Measurements from ENCODE around the gene NTMT1.

Gene NTMT1

DNA sequence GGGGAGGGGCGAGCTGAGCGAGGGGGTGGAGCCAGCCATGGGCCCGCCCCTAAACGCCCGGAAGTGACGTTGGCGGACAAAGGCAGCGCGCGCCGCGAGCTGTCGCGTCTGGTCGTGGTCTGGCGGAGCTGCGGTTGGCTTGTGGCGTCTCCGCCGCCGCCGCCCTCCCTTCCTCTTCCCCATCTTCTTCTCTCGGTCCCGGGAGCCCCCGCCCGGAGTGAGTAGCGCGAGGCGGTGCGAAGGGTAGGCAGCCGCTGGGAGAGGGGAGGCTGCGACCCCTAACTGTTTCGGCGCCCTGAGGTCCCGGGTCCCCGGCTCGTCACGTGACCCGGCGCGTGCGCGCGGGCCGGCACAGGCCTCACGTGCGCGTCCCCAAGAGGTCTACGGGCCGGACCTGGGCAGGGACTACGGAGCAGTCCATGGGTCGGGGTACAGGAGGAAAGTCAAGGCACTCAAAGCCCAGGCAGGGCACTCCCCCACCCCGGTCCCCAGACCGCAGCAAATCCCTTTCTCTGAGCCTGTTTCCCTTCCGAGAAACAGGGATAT, at the start of gene NTMT1:
TSS of gene NTMT1 (plus strand) at position 85 of the 546 bp plus-strand sequence. CDS start 6,541 bp downstream, outside the sequence.
- peaks cover 64% of the 10 kb centered on the region for H3K4me1 Mint-ChIP-seq
- peaks cover 13% of the 10 kb centered on the region for H3K27me3 Mint-ChIP-seq
- peak within 1 kb of the TSS; percentile 93 for H3K4me3 Mint-ChIP-seq
- peak within 1 kb of the TSS; percentile 89 for H3K27ac Mint-ChIP-seq
- peak; percentile 66 for ATAC-seq
- H3K9me3 Mint-ChIP-seq, result no peaks in the 10 kb centered on the region
- peak; percentile 93 for DNase-seq
- peaks cover 25% of the 10 kb centered on the region for H3K36me3 Mint-ChIP-seq (ENCODE audit: low read depth)

- peaks cover 6% of the 10 kb centered on the region for H3K9me3 Mint-ChIP-seq
- no peaks in the 10 kb centered on the region for H3K36me3 Mint-ChIP-seq (ENCODE audit: low read depth)
- H3K27me3 Mint-ChIP-seq, result peaks cover 3% of the 10 kb centered on the region
- H3K27ac Mint-ChIP-seq, result no peak overlapping the region
- no peak for ATAC-seq
- no peak for DNase-seq
- no peak overlapping the region for H3K4me3 Mint-ChIP-seq
- peaks cover 20% of the 10 kb centered on the region for H3K4me1 Mint-ChIP-seq
Observed at GRCh38 chr9:129576546-129577543, 49.1 kb upstream of the NTMT1 start.

DNA sequence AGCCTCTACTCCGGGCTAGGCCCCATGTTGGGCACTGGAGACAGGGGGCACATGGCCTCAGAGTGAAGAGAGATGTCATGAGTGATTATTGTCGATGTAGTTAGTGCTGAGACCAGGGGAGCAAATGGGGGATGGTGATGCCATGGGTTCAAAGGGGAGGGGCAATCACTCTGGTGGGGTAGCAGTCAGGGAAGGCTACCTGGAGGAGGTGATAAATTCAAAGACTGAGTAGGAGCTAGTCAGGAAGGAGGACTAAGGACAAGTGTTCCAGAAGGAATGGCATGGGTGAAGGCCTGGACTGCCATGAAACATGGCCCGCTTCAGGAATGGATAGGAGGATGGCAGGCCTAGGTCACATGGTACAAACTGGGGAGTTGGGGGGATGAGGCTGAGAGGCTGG, 46.7 kb upstream of the NTMT1 start:
- DNase-seq, result no peak
- Mint-ChIP-seq H3K4me3 (no peak overlapping the region), H3K36me3 (ENCODE audit: low read depth) (no peaks in the 10 kb centered on the region), H3K9me3 (no peaks in the 10 kb centered on the region), H3K4me1 (peaks cover 45% of the 10 kb centered on the region), H3K27me3 (peaks cover 3% of the 10 kb centered on the region), H3K27ac (no peak overlapping the region)
- no peak for ATAC-seq

DNA sequence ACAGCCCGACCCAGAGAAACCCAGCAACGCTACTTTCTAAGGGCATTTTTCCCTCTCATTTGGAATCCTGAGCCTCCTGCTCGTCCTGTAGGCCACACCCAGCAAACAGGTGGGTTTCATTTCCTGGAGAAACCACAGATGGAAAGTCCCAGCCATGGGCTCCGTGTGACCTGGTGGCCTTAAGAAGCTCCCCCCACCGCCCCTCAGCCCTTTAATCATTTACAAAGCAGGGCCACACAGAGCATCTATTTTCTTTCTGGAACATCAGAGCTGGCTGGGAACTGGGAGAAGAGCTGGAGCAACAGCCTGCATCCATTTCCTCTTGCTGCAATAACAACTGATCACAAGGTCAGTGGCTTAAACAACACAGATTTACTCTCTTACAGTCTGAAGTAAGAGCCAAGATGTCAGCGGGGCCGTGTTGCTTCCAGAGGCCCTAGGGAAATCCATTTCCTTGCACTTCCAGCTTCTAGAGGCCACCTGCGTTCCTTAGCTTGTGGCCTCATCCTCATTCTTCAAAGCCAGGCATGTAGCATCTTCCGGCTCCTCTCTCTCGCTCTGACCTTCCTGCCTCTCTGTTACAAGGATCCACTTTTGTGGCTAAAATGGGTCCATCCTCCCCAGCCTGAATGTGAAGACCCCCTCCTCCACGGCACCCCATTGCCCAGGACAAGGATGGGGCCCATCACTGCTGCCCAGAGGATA, 45.6 kb upstream of the NTMT1 start:
- Mint-ChIP-seq H3K36me3 (ENCODE audit: low read depth) (no peaks in the 10 kb centered on the region), H3K4me1 (peaks cover 48% of the 10 kb centered on the region), H3K4me3 (peak overlapping the region; percentile 41), H3K27ac (peak overlapping the region; percentile 33), H3K27me3 (peaks cover 3% of the 10 kb centered on the region), H3K9me3 (no peaks in the 10 kb centered on the region)
- DNase-seq (peak; percentile 56), ATAC-seq (peak; percentile 16)

- DNase-seq (no peak), ATAC-seq (no peak)
- no peaks in the 10 kb centered on the region for H3K9me3 Mint-ChIP-seq
- peaks cover 48% of the 10 kb centered on the region for H3K4me1 Mint-ChIP-seq
- H3K4me3 Mint-ChIP-seq, result no peak overlapping the region
- H3K36me3 Mint-ChIP-seq (ENCODE audit: low read depth), result no peaks in the 10 kb centered on the region
- no peak overlapping the region for H3K27ac Mint-ChIP-seq
- H3K27me3 Mint-ChIP-seq, result no peaks in the 10 kb centered on the region
Observed at GRCh38 chr9:129581505-129582189, 44.3 kb upstream of the NTMT1 start.

- no peaks in the 10 kb centered on the region for H3K36me3 Mint-ChIP-seq (ENCODE audit: low read depth)
- H3K4me1 Mint-ChIP-seq, result peaks cover 48% of the 10 kb centered on the region
- H3K9me3 Mint-ChIP-seq, result no peaks in the 10 kb centered on the region
- peak; percentile 39 for DNase-seq
- peak; percentile 83 for ATAC-seq
- peak overlapping the region; percentile 69 for H3K27ac Mint-ChIP-seq
- H3K27me3 Mint-ChIP-seq, result peaks cover 4% of the 10 kb centered on the region
- peak overlapping the region; percentile 29 for H3K4me3 Mint-ChIP-seq
Observed at GRCh38 chr9:129582855-129583254, 43.1 kb upstream of the NTMT1 start.

- Mint-ChIP-seq H3K4me3 (peak overlapping the region; percentile 29), H3K9me3 (no peaks in the 10 kb centered on the region), H3K4me1 (peaks cover 48% of the 10 kb centered on the region), H3K27ac (peak overlapping the region; percentile 69), H3K36me3 (ENCODE audit: low read depth) (no peaks in the 10 kb centered on the region), H3K27me3 (peaks cover 4% of the 10 kb centered on the region)
- ATAC-seq (peak; percentile 22), DNase-seq (no peak)
Observed at GRCh38 chr9:129583308-129584038, 42.5 kb upstream of the NTMT1 start.

GRCh38 chr9:129584136-129584535, 41.8 kb upstream of the NTMT1 start:
- peaks cover 48% of the 10 kb centered on the region for H3K4me1 Mint-ChIP-seq
- no peak overlapping the region for H3K4me3 Mint-ChIP-seq
- peaks cover 4% of the 10 kb centered on the region for H3K27me3 Mint-ChIP-seq
- no peaks in the 10 kb centered on the region for H3K9me3 Mint-ChIP-seq
- H3K27ac Mint-ChIP-seq, result no peak overlapping the region
- DNase-seq (peak; percentile 55), ATAC-seq (peak; percentile 44)
- no peaks in the 10 kb centered on the region for H3K36me3 Mint-ChIP-seq (ENCODE audit: low read depth)

DNA sequence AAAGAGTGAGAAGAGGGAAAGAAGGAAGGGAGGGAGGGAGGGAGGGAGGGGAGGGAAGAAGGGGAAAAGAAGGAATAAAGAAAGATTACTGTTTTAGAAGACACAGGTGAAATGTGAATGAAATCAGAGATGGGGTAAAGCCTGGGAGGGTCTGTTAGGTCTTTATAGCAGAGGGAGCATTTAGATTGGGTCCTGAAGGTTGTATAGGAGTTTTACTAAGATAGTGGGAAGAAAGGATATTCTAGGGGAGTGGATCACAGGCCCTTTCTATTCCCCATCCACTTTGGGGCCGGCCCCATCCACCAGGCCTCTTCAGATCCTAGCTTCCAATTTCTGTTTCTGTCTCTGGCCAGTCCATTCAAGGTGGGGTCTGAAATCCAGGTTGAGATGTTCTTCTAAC, 40.6 kb upstream of the NTMT1 start:
- H3K36me3 Mint-ChIP-seq (ENCODE audit: low read depth), result no peaks in the 10 kb centered on the region
- no peak overlapping the region for H3K4me3 Mint-ChIP-seq
- peaks cover 35% of the 10 kb centered on the region for H3K4me1 Mint-ChIP-seq
- no peaks in the 10 kb centered on the region for H3K9me3 Mint-ChIP-seq
- H3K27me3 Mint-ChIP-seq, result peaks cover 8% of the 10 kb centered on the region
- ATAC-seq, result no peak
- no peak overlapping the region for H3K27ac Mint-ChIP-seq
- DNase-seq, result no peak

DNA sequence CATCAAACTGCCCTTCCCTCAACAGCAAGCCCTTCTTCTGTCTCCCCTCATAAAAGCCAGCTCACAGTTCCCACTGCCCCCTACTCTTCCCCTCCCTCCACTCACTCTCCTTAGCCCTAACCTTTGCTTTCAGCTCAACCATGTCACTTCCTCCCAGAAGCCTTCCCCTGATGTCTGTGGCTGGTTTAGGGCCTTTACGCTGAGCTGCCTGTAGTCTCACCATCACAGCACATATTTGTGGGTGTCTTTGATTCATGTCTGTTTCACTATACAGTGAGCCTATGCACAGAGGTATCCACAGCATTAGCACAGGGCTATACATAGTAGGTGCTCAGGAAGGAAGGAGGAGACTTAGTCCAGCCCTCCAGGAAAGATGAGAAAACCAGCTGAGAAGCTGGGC, 39.7 kb upstream of the NTMT1 start:
- peaks cover 30% of the 10 kb centered on the region for H3K4me1 Mint-ChIP-seq
- peaks cover 8% of the 10 kb centered on the region for H3K27me3 Mint-ChIP-seq
- H3K4me3 Mint-ChIP-seq, result no peak overlapping the region
- no peaks in the 10 kb centered on the region for H3K9me3 Mint-ChIP-seq
- DNase-seq (no peak), ATAC-seq (no peak)
- H3K36me3 Mint-ChIP-seq (ENCODE audit: low read depth), result no peaks in the 10 kb centered on the region
- H3K27ac Mint-ChIP-seq, result no peak overlapping the region

- Mint-ChIP-seq H3K4me1 (peaks cover 30% of the 10 kb centered on the region), H3K36me3 (ENCODE audit: low read depth) (no peaks in the 10 kb centered on the region), H3K27ac (no peak overlapping the region), H3K4me3 (no peak overlapping the region), H3K27me3 (peaks cover 8% of the 10 kb centered on the region), H3K9me3 (no peaks in the 10 kb centered on the region)
- ATAC-seq (no peak), DNase-seq (no peak)
Observed at GRCh38 chr9:129586685-129587084, 39.3 kb upstream of the NTMT1 start.

- DNase-seq (no peak), ATAC-seq (no peak)
- Mint-ChIP-seq H3K4me1 (peaks cover 20% of the 10 kb centered on the region), H3K36me3 (ENCODE audit: low read depth) (no peaks in the 10 kb centered on the region), H3K9me3 (no peaks in the 10 kb centered on the region), H3K27ac (no peak overlapping the region), H3K27me3 (peaks cover 10% of the 10 kb centered on the region), H3K4me3 (no peak overlapping the region)
Observed at GRCh38 chr9:129587487-129588262, 38.3 kb upstream of the NTMT1 start.

DNA sequence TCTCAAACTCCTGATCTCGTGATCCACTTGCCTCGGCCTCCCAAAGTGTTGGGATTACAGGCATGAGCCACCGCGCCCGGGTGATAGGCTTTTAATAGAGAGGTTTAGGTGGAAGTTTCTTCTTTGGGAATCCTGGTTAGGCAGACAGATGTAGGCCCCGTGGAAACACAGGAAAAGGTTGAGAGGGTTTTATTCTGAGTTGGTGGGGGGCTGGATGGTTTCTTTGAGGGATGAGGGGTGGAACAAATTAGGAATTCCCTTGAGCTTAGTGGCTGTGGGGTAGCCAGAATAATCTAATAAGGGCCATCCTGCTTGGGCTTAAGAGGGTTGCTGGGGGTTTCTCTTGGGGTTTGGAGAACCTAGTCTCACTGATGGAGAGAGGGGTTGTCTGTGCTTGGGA, 35.5 kb upstream of the NTMT1 start:
- Mint-ChIP-seq H3K4me3 (no peak overlapping the region), H3K9me3 (no peaks in the 10 kb centered on the region), H3K36me3 (ENCODE audit: low read depth) (no peaks in the 10 kb centered on the region), H3K4me1 (peaks cover 6% of the 10 kb centered on the region), H3K27me3 (peaks cover 19% of the 10 kb centered on the region), H3K27ac (no peak overlapping the region)
- DNase-seq (no peak), ATAC-seq (no peak)

Data from activated naive CD8-positive, alpha-beta T cell treated with anti-CD3 and anti-CD28 coated beads, Interleukin-2, amount 50 U/mL, for 24 hours (primary cell).